Gastrocnemius medialis (tissue), 4 donors: ENCODE measurements around the gene DUSP16.

Source experiments
- CTCF ChIP-seq, 5 experiments: fragments of 450-650 bp in 3 of 5; fragments of 200-600 bp in 2 of 5; sonication (generic) in 2 of 5; IDR thresholded peaks in 4 of 5; conservative IDR thresholded peaks in 1 of 5; 1 replicate in 4 of 5; 2 replicates in 1 of 5; pipeline ENCODE4 v1.5.1; 2016 to 2019; ENCODE audit warnings: antibody characterized with exemption in 5 of 5, mild to moderate bottlenecking in 3 of 5, moderate library complexity in 3 of 5
- POLR2A ChIP-seq, 2 donors: fragments of 450-650 bp; IDR thresholded peaks; one replicate each; pipeline ENCODE4 v1.6.1; 2017; ENCODE audit warnings: antibody characterized with exemption in 2 of 2, mild to moderate bottlenecking in 2 of 2, moderate library complexity in 2 of 2

GRCh38 chr12:12548713-12549112, 13.9 kb downstream of the DUSP16 start:
- TF ChIP-seq CTCF (IDR thresholded peaks at IDR 0.05 in 4 of 5, conservative IDR thresholded peaks at IDR 0.05 in 1 of 5) (no peak), POLR2A (IDR thresholded peaks at IDR 0.05) (no peak)
